Esophagus muscularis mucosa (tissue), 4 donors: Measurements from ENCODE around the gene NDUFAF4. TPM values are rescaled to one million over a fixed set of nuclear protein-coding genes. Genes with fewer than 3 reads are reported as not detected.

Source experiments
- DNase-seq: peaks from one replicate; pipeline ENCODE4 v3.0.0-alpha.2; 2017; ENCODE audit errors: extremely low spot score
- H3K27ac ChIP-seq, 4 donors: fragments of 200-600 bp; sonication (generic); replicated peaks in 1 of 4; 1 replicate in 3 of 4; 2 replicates in 1 of 4; pipeline ENCODE4 v1.5.1; 2016 to 2019; ENCODE audit warnings: mild to moderate bottlenecking in 1 of 4
- H3K27me3 ChIP-seq, 4 donors: fragments of 200-600 bp; sonication (generic); one replicate each; pipeline versions ENCODE4 v1.5.1 to v1.6.0; 2016 to 2019
- H3K36me3 ChIP-seq, 4 donors: fragments of 200-600 bp; sonication (generic); one replicate each; pipeline ENCODE4 v1.5.1; 2016 to 2019
- H3K4me1 ChIP-seq, 4 donors: fragments of 200-600 bp; sonication (generic); one replicate each; pipeline ENCODE4 v1.5.1; 2016 to 2019
- H3K4me3 ChIP-seq, 4 donors: fragments of 200-600 bp; sonication (generic); 1 replicate in 2 of 4; 2 replicates in 2 of 4; pipeline ENCODE4 v1.5.1; 2016 to 2019; ENCODE audit warnings: mild to moderate bottlenecking in 4 of 4, moderate library complexity in 1 of 4
- H3K9me3 ChIP-seq, 4 donors: fragments of 200-600 bp; sonication (generic); 1 replicate in 3 of 4; 2 replicates in 1 of 4; pipeline ENCODE4 v1.5.1; 2016 to 2019
- CTCF ChIP-seq, 3 experiments: fragments of 200-600 bp in 2 of 3; fragments of 450-650 bp in 1 of 3; sonication (generic) in 2 of 3; IDR thresholded peaks; one replicate each; pipeline ENCODE4 v1.5.1; 2017 to 2019; ENCODE audit warnings: antibody characterized with exemption in 3 of 3, mild to moderate bottlenecking in 2 of 3, moderate library complexity in 1 of 3
- EP300 ChIP-seq: sonication (generic); formaldehyde crosslinking; IDR thresholded peaks from one replicate; pipeline ENCODE4 v1.6.1; 2017; ENCODE audit warnings: antibody characterized with exemption
- POLR2A ChIP-seq: fragments of 450-650 bp; IDR thresholded peaks from one replicate; pipeline ENCODE4 v1.6.1; 2017; ENCODE audit warnings: antibody characterized with exemption, moderate library complexity, mild to moderate bottlenecking, low read depth
- POLR2AphosphoS5 ChIP-seq, 2 donors: sonication (generic); formaldehyde crosslinking; IDR thresholded peaks; one replicate each; pipeline ENCODE4 v1.6.1; 2017; ENCODE audit warnings: antibody characterized with exemption in 2 of 2
- WGBS: methylation state at CpG from one replicate; pipeline ENCODE4 v1.1.5; 2018; 5-methylcytosine and 5-hydroxymethylcytosine counted together
- intact Hi-C: fragments of 100-400 bp; cut with DNase I; formaldehyde crosslinking; loops from one replicate; pipeline ENCODE4 v1.15.1; 2023
- total RNA-seq, 4 donors: library from RNA; depleted of rRNA; stranded (reverse); fragments of >200 nt; gene quantifications; one replicate each; pipeline versions ENCODE4 v1.1.0 to v1.2.1, GENCODE V29; 2016

Gene NDUFAF4
- total RNA-seq, 4 donors from 2014 or later = 26.1 to 36.2 (median 31.0) TPM

- Histone ChIP-seq H3K4me3 (no peak overlapping the region), H3K27me3 (peaks cover 0 to 6% (median 2%) of the 10 kb centered on the region in 4 donors), H3K9me3 (no peaks in the 10 kb centered on the region), H3K27ac (no peak overlapping the region), H3K36me3 (no peaks in the 10 kb centered on the region), H3K4me1 (no peaks in the 10 kb centered on the region)
- intact Hi-C loops = no loop called here
- TF ChIP-seq EP300 = no peak
- no peak for TF ChIP-seq POLR2AphosphoS5 (IDR thresholded peaks at IDR 0.05)
- WGBS = 66% methylated on average over 2 of the region's 2 CpGs
- DNase-seq = no peak
Measured at GRCh38 chr6:96907498-96907897, 9.8 kb upstream of the NDUFAF4 start.

- WGBS = 78% methylated on average over 2 of the region's 2 CpGs
- no peak overlapping the region for H3K4me3 ChIP-seq
Measured at GRCh38 chr6:96900873-96901272, 3.2 kb upstream of the NDUFAF4 start.

GRCh38 chr6:96899451-96899998 is 1.8 kb upstream of the NDUFAF4 start:
- DNase-seq = no peak
- Histone ChIP-seq H3K27ac (peak overlapping the region; percentile 89 to 94 (median 92)), H3K36me3 (peaks cover 0 to 20% (median 11%) of the 10 kb centered on the region in 4 donors), H3K27me3 (peaks cover 0 to 4% (median 0%) of the 10 kb centered on the region in 4 donors), H3K4me3 (no peak overlapping the region), H3K4me1 (peaks cover 32 to 39% (median 37%) of the 10 kb centered on the region in 4 donors), H3K9me3 (no peaks in the 10 kb centered on the region)
- intact Hi-C loops = loop anchor here (2.0 to 10.0 kb wide), 5 partner anchors 62 to 385 kb away; partner anchors contain the start of genes GPR63, MMS22L and UFL1
- TF ChIP-seq POLR2AphosphoS5 (IDR thresholded peaks at IDR 0.05) (no peak), EP300 (no peak), CTCF (IDR thresholded peaks at IDR 0.05) (no peak), POLR2A (no peak)
- 60% methylated on average over 2 of the region's 2 CpGs for WGBS

More at GRCh38 chr6:96900873-96901272, 3.2 kb upstream of the NDUFAF4 start:
- no peak for DNase-seq
- Histone ChIP-seq H3K27ac (no peak overlapping the region), H3K4me1 (peaks cover 24 to 28% (median 26%) of the 10 kb centered on the region in 4 donors), H3K27me3 (peaks cover 0 to 4% (median 0%) of the 10 kb centered on the region in 4 donors), H3K36me3 (peaks cover 0 to 7% (median under 1%) of the 10 kb centered on the region in 4 donors), H3K9me3 (no peaks in the 10 kb centered on the region)
- intact Hi-C loops = no loop called here
- TF ChIP-seq POLR2A (no peak), EP300 (no peak), CTCF (IDR thresholded peaks at IDR 0.05) (no peak), POLR2AphosphoS5 (IDR thresholded peaks at IDR 0.05) (no peak)

- intact Hi-C loops = loop anchor here (2.0 to 10.0 kb wide), 5 partner anchors 62 to 386 kb away; partner anchors contain the start of genes GPR63, MMS22L and UFL1
- Histone ChIP-seq H3K36me3 (peaks cover 4 to 25% (median 15%) of the 10 kb centered on the region in 4 donors), H3K27ac (peak overlapping the region; percentile 89 to 94 (median 92)), H3K9me3 (no peaks in the 10 kb centered on the region), H3K4me3 (peak overlapping the region in 1 of 4 donors; percentile 98), H3K27me3 (peaks cover 0 to 4% (median 0%) of the 10 kb centered on the region in 4 donors), H3K4me1 (peaks cover 32 to 43% (median 41%) of the 10 kb centered on the region in 4 donors)
- WGBS = 12% methylated on average over 3 of the region's 3 CpGs
- DNase-seq = no peak
- TF ChIP-seq POLR2AphosphoS5 (IDR thresholded peaks at IDR 0.05) (no peak), CTCF (IDR thresholded peaks at IDR 0.05) (peak; percentile 44 to 55 (median 53))
Measured at GRCh38 chr6:96899019-96899418, 1.3 kb upstream of the NDUFAF4 start.

GRCh38 chr6:96898241-96898851 is 655 bp upstream of the NDUFAF4 start:
- H3K4me3 ChIP-seq = peak overlapping the region; percentile 80 to 98 (median 88)
- H3K27me3 ChIP-seq = peaks cover 0 to 4% (median 0%) of the 10 kb centered on the region in 4 donors
- H3K36me3 ChIP-seq = peaks cover 8 to 32% (median 19%) of the 10 kb centered on the region in 4 donors
- intact Hi-C loops = loop anchor here (2.0 to 10.0 kb wide), 5 partner anchors 61 to 386 kb away; partner anchors contain the start of genes GPR63, MMS22L and UFL1
- H3K27ac ChIP-seq = peak overlapping the region; percentile 89 to 94 (median 92)
- TF ChIP-seq POLR2A (no peak), CTCF (IDR thresholded peaks at IDR 0.05) (no peak), POLR2AphosphoS5 (IDR thresholded peaks at IDR 0.05) (no peak), EP300 (no peak)
- WGBS = under 1% methylated on average over 10 of the region's 10 CpGs
- H3K4me1 ChIP-seq = peaks cover 34 to 46% (median 43%) of the 10 kb centered on the region in 4 donors
- DNase-seq = no peak
- H3K9me3 ChIP-seq = no peaks in the 10 kb centered on the region
